MCF 10A (cell line): ENCODE measurements around the gene ILDR1. TPM values are rescaled to one million over a fixed set of nuclear protein-coding genes. Genes with fewer than 3 reads are reported as not detected.

Source experiments
- BruUV-seq: library from RNA; stranded (reverse); fragments of 400-500 nt; replicated peaks from 2 replicates; lab custom pipeline; 2021; lab: Mats Ljungman, UMichigan
- CTCF ChIA-PET: fragments of 300-600 bp; sonication (Branson Sonifier 250); formaldehyde crosslinking; extraction: SDS; loops from one replicate; lab custom pipeline; 2021; ENCODE audit warnings: antibody characterized with exemption, inconsistent platforms; lab: Yijun Ruan, JAX
- POLR2A ChIA-PET: fragments of 300-600, 350-650 bp; sonication (Branson Sonifier 250); formaldehyde crosslinking; extraction: SDS; loops from one replicate; lab custom pipeline; 2020; ENCODE audit warnings: antibody characterized with exemption, inconsistent platforms; lab: Yijun Ruan, JAX
- DNase-seq: peaks from one replicate; pipeline ENCODE4 v3.0.0-alpha.2; 2018; ENCODE audit not compliant: unreplicated experiment
- H3K27ac Mint-ChIP-seq: one replicate; pipeline ENCODE4 v1.8.0; 2022; ENCODE audit warnings: mild to moderate bottlenecking, low read depth, mixed read lengths; ENCODE audit not compliant: unreplicated experiment
- H3K27me3 Mint-ChIP-seq: one replicate; pipeline ENCODE4 v1.8.0; 2022; ENCODE audit warnings: mixed read lengths; ENCODE audit not compliant: insufficient read depth, unreplicated experiment
- H3K36me3 Mint-ChIP-seq: one replicate; pipeline ENCODE4 v1.8.0; 2022; ENCODE audit warnings: mild to moderate bottlenecking, moderate library complexity, mixed read lengths; ENCODE audit not compliant: insufficient read depth, unreplicated experiment
- H3K4me1 Mint-ChIP-seq: one replicate; pipeline ENCODE4 v1.8.0; 2022; ENCODE audit warnings: mixed read lengths; ENCODE audit not compliant: insufficient read depth, unreplicated experiment
- H3K4me3 Mint-ChIP-seq: one replicate; pipeline ENCODE4 v1.8.0; 2022; ENCODE audit warnings: mild to moderate bottlenecking, moderate library complexity, mixed read lengths; ENCODE audit not compliant: unreplicated experiment
- H3K9me3 Mint-ChIP-seq: one replicate; pipeline ENCODE4 v1.8.0; 2022; ENCODE audit warnings: mixed read lengths; ENCODE audit not compliant: unreplicated experiment
- CTCF ChIP-seq: fragments of 200-600 bp; IDR thresholded peaks from one replicate; pipeline ENCODE4 v1.8.0; 2022; ENCODE audit warnings: antibody characterized with exemption, mild to moderate bottlenecking; ENCODE audit not compliant: unreplicated experiment
- intact Hi-C: fragments of 100-400 bp; cut with micrococcal nuclease; formaldehyde crosslinking; loops from 2 replicates; pipeline ENCODE4 v1.14.1; 2022
- total RNA-seq: library from RNA; stranded (reverse); gene quantifications from 2 replicates; pipeline ENCODE4 v1.2.3, GENCODE V29; 2022

Gene ILDR1
- total RNA-seq, 1 experiment from 2014 or later, result 0.23 TPM

- H3K36me3 Mint-ChIP-seq, result no peaks in the 10 kb centered on the region
- H3K27ac Mint-ChIP-seq, result no peak overlapping the region
- no peak for TF ChIP-seq CTCF
- no peak for DNase-seq
- H3K4me1 Mint-ChIP-seq, result no peaks in the 10 kb centered on the region
- H3K9me3 Mint-ChIP-seq, result no peaks in the 10 kb centered on the region
- no TSS peak for BruUV-seq
- H3K4me3 Mint-ChIP-seq, result no peak overlapping the region
- CTCF ChIA-PET, result interaction anchor here (0.6 to 1.4 kb wide), 2 partner anchors 11 to 247 kb away, joined by 3 to 5 read pairs; partner anchors contain the start of gene ILDR1
- intact Hi-C loops, result no loop called here
- H3K27me3 Mint-ChIP-seq, result no peaks in the 10 kb centered on the region
- POLR2A ChIA-PET, result no interaction called here
Observed at GRCh38 chr3:122011396-122011795, 10.7 kb downstream of the ILDR1 start.

GRCh38 chr3:122010506-122010905 is 11.5 kb downstream of the ILDR1 start:
- DNase-seq, result no peak
- POLR2A ChIA-PET, result no interaction called here
- H3K27me3 Mint-ChIP-seq, result no peaks in the 10 kb centered on the region
- H3K36me3 Mint-ChIP-seq, result no peaks in the 10 kb centered on the region
- H3K4me1 Mint-ChIP-seq, result no peaks in the 10 kb centered on the region
- no peak overlapping the region for H3K27ac Mint-ChIP-seq
- no peak for TF ChIP-seq CTCF
- no peaks in the 10 kb centered on the region for H3K9me3 Mint-ChIP-seq
- intact Hi-C loops, result no loop called here
- BruUV-seq, result no TSS peak
- H3K4me3 Mint-ChIP-seq, result no peak overlapping the region
- CTCF ChIA-PET, result interaction anchor here (1.4 kb wide), 1 partner anchor 12 kb away, joined by 5 read pairs; the partner anchor contains the start of gene ILDR1

- ChIA-PET CTCF (interaction anchor here (0.6 to 1.5 kb wide), 2 partner anchors 12 to 1560 kb away, joined by 3 to 6 read pairs; no protein-coding TSS in a partner anchor), POLR2A (no interaction called here)
- peaks cover 6% of the 10 kb centered on the region for H3K4me1 Mint-ChIP-seq
- no peak overlapping the region for H3K27ac Mint-ChIP-seq
- no TSS peak for BruUV-seq
- DNase-seq, result no peak
- H3K27me3 Mint-ChIP-seq, result no peaks in the 10 kb centered on the region
- no peaks in the 10 kb centered on the region for H3K9me3 Mint-ChIP-seq
- no peak overlapping the region for H3K4me3 Mint-ChIP-seq
- no peaks in the 10 kb centered on the region for H3K36me3 Mint-ChIP-seq
- no peak for TF ChIP-seq CTCF
- intact Hi-C loops, result no loop called here
Observed at GRCh38 chr3:122008166-122008565, 13.9 kb downstream of the ILDR1 start.

- POLR2A ChIA-PET, result no interaction called here
Observed at GRCh38 chr3:122006267-122006666, 15.8 kb downstream of the ILDR1 start.

More at GRCh38 chr3:122006267-122006666, 15.8 kb downstream of the ILDR1 start:
- H3K9me3 Mint-ChIP-seq, result no peaks in the 10 kb centered on the region
- H3K27ac Mint-ChIP-seq, result no peak overlapping the region
- H3K4me3 Mint-ChIP-seq, result no peak overlapping the region
- no peaks in the 10 kb centered on the region for H3K27me3 Mint-ChIP-seq
- no peaks in the 10 kb centered on the region for H3K36me3 Mint-ChIP-seq
- CTCF ChIA-PET, result interaction anchor here (2.1 kb wide), 1 partner anchor 11 kb away, joined by 7 read pairs; no protein-coding TSS in a partner anchor
- BruUV-seq, result no TSS peak
- intact Hi-C loops, result no loop called here
- no peak for TF ChIP-seq CTCF
- H3K4me1 Mint-ChIP-seq, result peaks cover 6% of the 10 kb centered on the region
- DNase-seq, result no peak
